Activated naive CD8-positive, alpha-beta T cell treated with anti-CD3 and anti-CD28 coated beads, Interleukin-2, amount 50 U/mL, for 24 hours (primary cell): Measurements from ENCODE around the gene OR5T3.
"Not testable (repeated sequence)": the region's sequence is repeated elsewhere in the genome, so short reads cannot be mapped to it uniquely, and the experiment has no call there.

Experiments
- ATAC-seq: fragments of 150-1000 bp; cut with Tn5 transposase; one replicate; pipeline ENCODE4 v1.10.0; 2021
- DNase-seq: peaks from one replicate; pipeline ENCODE4 v3.0.0; 2021
- H3K27ac Mint-ChIP-seq: one replicate; pipeline ENCODE4 v1.8.0; 2021; ENCODE audit warnings: mild to moderate bottlenecking, mixed read lengths
- H3K27me3 Mint-ChIP-seq: one replicate; pipeline ENCODE4 v1.8.0; 2021; ENCODE audit warnings: mixed read lengths
- H3K36me3 Mint-ChIP-seq: one replicate; pipeline ENCODE4 v1.8.0; 2021; ENCODE audit warnings: low read depth, mixed read lengths
- H3K4me1 Mint-ChIP-seq: one replicate; pipeline ENCODE4 v1.8.0; 2021; ENCODE audit warnings: mixed read lengths
- H3K4me3 Mint-ChIP-seq: one replicate; pipeline ENCODE4 v1.8.0; 2021; ENCODE audit warnings: mild to moderate bottlenecking, moderate library complexity, mixed read lengths
- H3K9me3 Mint-ChIP-seq: one replicate; pipeline ENCODE4 v1.8.0; 2021; ENCODE audit warnings: mixed read lengths

Gene OR5T3

GRCh38 chr11:56251954-56252353 lies at the start of gene OR5T3:
Gene OR5T3 (plus strand): TSS chr11:56252254. CDS start chr11:56252254, 0 bp downstream.
- Mint-ChIP-seq H3K4me1 (no peaks in the 10 kb centered on the region), H3K27ac (no peak within 1 kb of the TSS), H3K9me3 (peaks cover 13% of the 10 kb centered on the region), H3K27me3 (no peaks in the 10 kb centered on the region), H3K36me3 (no peaks in the 10 kb centered on the region), H3K4me3 (no peak within 1 kb of the TSS)
- ATAC-seq, result no peak
- DNase-seq, result no peak

DNA sequence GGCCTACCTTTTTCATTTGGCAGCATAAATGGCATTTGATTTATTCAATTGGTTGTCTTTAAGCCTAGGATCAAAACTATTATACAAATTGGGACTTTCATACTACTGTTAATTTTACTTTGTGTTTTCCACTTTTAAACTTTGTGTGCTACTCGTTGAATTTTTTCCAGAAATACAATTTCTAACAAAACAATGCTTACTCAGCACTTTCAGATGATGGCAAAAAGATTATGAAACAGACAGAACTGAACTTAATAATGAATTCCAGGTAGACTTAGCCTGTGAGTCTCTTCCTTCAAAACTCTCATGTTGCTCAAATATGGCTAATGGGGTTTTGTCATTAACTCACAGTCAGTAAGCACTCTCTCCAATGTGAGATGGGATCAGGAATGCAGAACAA lies 44.3 kb upstream of the OR5T3 start:
- H3K27me3 Mint-ChIP-seq, result no peaks in the 10 kb centered on the region
- H3K4me1 Mint-ChIP-seq, result no peaks in the 10 kb centered on the region
- peaks cover 19% of the 10 kb centered on the region for H3K9me3 Mint-ChIP-seq
- H3K4me3 Mint-ChIP-seq, result no peak overlapping the region
- ATAC-seq (no peak), DNase-seq (no peak)
- H3K27ac Mint-ChIP-seq, result no peak overlapping the region
- H3K36me3 Mint-ChIP-seq, result no peaks in the 10 kb centered on the region

DNA sequence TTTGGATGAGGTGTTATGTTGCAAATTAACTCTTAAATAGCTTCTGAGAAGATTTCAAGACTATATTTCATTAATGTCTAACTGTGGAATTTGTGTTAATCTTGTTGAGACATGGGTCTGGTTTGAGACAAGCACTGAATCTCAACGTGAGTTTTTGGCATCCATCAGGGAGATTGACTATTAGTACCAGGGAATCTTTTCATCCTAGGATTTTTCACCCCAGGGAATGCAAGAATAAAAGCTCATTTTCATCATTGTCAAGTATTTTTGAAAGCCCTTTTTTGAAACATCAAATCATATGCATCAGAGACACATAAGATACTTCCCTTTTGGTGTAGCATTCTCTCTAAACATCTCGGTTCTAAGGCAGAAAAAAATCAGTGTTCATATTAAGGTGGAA lies 37.5 kb upstream of the OR5T3 start:
- Mint-ChIP-seq H3K4me3 (no peak overlapping the region), H3K4me1 (no peaks in the 10 kb centered on the region), H3K9me3 (peaks cover 25% of the 10 kb centered on the region), H3K27ac (no peak overlapping the region), H3K27me3 (no peaks in the 10 kb centered on the region), H3K36me3 (no peaks in the 10 kb centered on the region)
- no peak for ATAC-seq
- no peak for DNase-seq

DNA sequence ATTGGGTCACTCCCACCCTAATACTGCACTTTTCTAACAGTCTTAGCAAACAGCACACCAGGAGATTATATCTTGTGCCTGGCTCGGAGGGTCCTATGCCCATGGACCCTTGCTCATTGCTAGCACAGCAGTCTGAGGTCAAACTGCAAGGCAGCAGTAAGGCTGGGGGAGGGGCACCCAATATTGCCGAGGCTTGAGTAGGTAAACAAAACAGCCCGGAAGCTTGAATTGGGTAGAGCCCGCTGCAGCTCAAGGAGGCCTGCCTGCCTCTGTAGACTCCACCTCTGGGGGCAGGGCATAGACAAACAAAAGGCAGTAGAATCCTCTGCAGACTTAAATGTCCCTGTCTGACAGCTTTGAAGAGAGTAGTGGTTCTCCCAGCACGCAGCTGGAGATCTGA lies 32.3 kb upstream of the OR5T3 start:
- not testable (repeated sequence) for H3K27me3 Mint-ChIP-seq
- peaks cover 21% of the 10 kb centered on the region for H3K9me3 Mint-ChIP-seq

DNA sequence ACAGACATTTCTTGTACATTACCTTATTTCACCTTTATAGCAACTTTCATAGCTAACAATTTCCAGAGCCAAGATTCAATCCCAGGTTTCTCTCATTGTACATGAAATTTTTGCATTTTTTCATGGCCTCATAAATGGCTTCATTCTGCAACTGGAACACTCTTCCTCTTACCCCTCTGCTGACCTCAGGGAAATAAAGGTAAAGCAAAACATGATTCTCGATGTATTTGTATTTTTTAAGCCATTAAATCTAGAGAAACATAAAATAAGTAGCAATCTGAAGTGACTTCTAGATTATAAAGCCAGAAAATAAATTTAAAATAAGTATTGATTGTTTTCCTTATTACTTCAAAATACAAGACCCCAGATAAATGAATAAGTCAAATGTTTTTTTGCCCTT lies 17.9 kb upstream of the OR5T3 start, which contains the start of gene OR5T2:
Gene OR5T2 (minus strand): TSS at position 101 of the 400 bp plus-strand sequence. CDS start 1,193 bp downstream, outside the sequence.
- H3K4me3 Mint-ChIP-seq, result no peak within 1 kb of the TSS
- H3K27me3 Mint-ChIP-seq, result no peaks in the 10 kb centered on the region
- H3K4me1 Mint-ChIP-seq, result no peaks in the 10 kb centered on the region
- ATAC-seq (no peak), DNase-seq (no peak)
- H3K36me3 Mint-ChIP-seq, result no peaks in the 10 kb centered on the region
- H3K27ac Mint-ChIP-seq, result no peak within 1 kb of the TSS
- peaks cover 6% of the 10 kb centered on the region for H3K9me3 Mint-ChIP-seq

More for the DNA sequence above, 32.3 kb upstream of the OR5T3 start:
- DNase-seq, H3K27ac Mint-ChIP-seq, H3K4me3 Mint-ChIP-seq, H3K36me3 Mint-ChIP-seq, ATAC-seq, H3K4me1 Mint-ChIP-seq: not testable (repeated sequence)

- Mint-ChIP-seq H3K27me3 (no peaks in the 10 kb centered on the region), H3K9me3 (peaks cover 27% of the 10 kb centered on the region), H3K36me3 (peaks cover 1% of the 10 kb centered on the region), H3K27ac (no peak overlapping the region), H3K4me3 (no peak overlapping the region), H3K4me1 (no peaks in the 10 kb centered on the region)
- ATAC-seq, result no peak
- no peak for DNase-seq
These were observed 19.0 kb downstream of the OR5T3 start for GRCh38 chr11:56271092-56271491.

GRCh38 chr11:56273854-56274253 lies 21.8 kb downstream of the OR5T3 start, which contains the start of gene OR5T1:
Gene OR5T1 (plus strand): TSS chr11:56274154. CDS start chr11:56275639, 1,485 bp downstream.
- ATAC-seq (no peak), DNase-seq (no peak)
- no peaks in the 10 kb centered on the region for H3K36me3 Mint-ChIP-seq
- H3K9me3 Mint-ChIP-seq, result peaks cover 33% of the 10 kb centered on the region
- no peaks in the 10 kb centered on the region for H3K27me3 Mint-ChIP-seq
- no peaks in the 10 kb centered on the region for H3K4me1 Mint-ChIP-seq
- H3K27ac Mint-ChIP-seq, result no peak within 1 kb of the TSS
- H3K4me3 Mint-ChIP-seq, result no peak within 1 kb of the TSS

GRCh38 chr11:56292154-56292553 lies 40.1 kb downstream of the OR5T3 start, which contains the start of gene OR8H1:
Gene OR8H1 (minus strand): TSS chr11:56292254. CDS start chr11:56291062, 1,192 bp downstream.
- Mint-ChIP-seq H3K27me3 (no peaks in the 10 kb centered on the region), H3K4me3 (no peak within 1 kb of the TSS), H3K27ac (no peak within 1 kb of the TSS), H3K9me3 (peaks cover 18% of the 10 kb centered on the region), H3K4me1 (no peaks in the 10 kb centered on the region), H3K36me3 (no peaks in the 10 kb centered on the region)
- DNase-seq, result no peak
- ATAC-seq, result no peak

DNA sequence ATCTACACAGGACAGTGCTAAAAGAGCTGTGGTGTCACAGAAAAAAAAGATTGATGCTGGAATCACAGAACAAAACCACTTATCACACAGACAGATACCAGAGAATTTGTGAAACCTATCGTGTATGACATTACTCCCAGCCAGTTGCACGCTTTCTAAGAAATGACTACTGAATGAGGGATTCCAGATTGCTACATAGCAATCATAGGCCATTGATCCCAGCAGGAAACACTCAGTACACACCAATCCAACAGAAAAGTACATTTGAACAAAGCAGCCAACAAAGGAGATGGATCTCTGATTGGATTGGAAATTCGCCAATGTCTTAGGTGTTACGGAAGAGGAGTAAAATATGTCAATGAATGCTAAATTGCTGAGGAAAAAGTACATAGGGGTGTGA lies 44.8 kb downstream of the OR5T3 start:
- no peaks in the 10 kb centered on the region for H3K36me3 Mint-ChIP-seq
- no peaks in the 10 kb centered on the region for H3K4me1 Mint-ChIP-seq
- ATAC-seq (no peak), DNase-seq (no peak)
- peaks cover 24% of the 10 kb centered on the region for H3K9me3 Mint-ChIP-seq
- no peak overlapping the region for H3K4me3 Mint-ChIP-seq
- H3K27me3 Mint-ChIP-seq, result no peaks in the 10 kb centered on the region
- no peak overlapping the region for H3K27ac Mint-ChIP-seq
